Stimulated activated CD8-positive, alpha-beta memory T cell treated with anti-CD3 and anti-CD28 coated beads, Interleukin-7, amount 100 ng/mL, for 48 hours (primary cell): ENCODE results near the gene TBC1D8.

Experiments
- DNase-seq, 2 donors: peaks; one replicate each; pipeline ENCODE4 v3.0.0-alpha.2; 2020; ENCODE audit warnings: low read depth in 1 of 2; ENCODE audit errors: extremely low read depth in 1 of 2

TBC1D8 gene

GRCh38 chr2:101004620-101005325 lies 146.4 kb downstream of the TBC1D8 start:
- no peak for DNase-seq

GRCh38 chr2:101003278-101003775 lies 147.9 kb downstream of the TBC1D8 start:
- DNase-seq: no peak

GRCh38 chr2:101002562-101003277 lies 148.5 kb downstream of the TBC1D8 start:
- no peak for DNase-seq

GRCh38 chr2:101001691-101002561 lies 149.3 kb downstream of the TBC1D8 start, which contains the start of gene RPL31:
RPL31 (plus strand) TSS chr2:101002289; CDS start chr2:101002702, 413 bp downstream.
- DNase-seq: peak; percentile 90 to 96

GRCh38 chr2:100999995-101000394 lies 151.2 kb downstream of the TBC1D8 start:
- no peak for DNase-seq

GRCh38 chr2:100998235-100998573 lies 153.0 kb downstream of the TBC1D8 start:
- DNase-seq: no peak

- DNase-seq: no peak
Measured at GRCh38 chr2:100997509-100998234, 153.5 kb downstream of the TBC1D8 start.

GRCh38 chr2:100995309-100996075 lies 155.7 kb downstream of the TBC1D8 start:
- no peak for DNase-seq

- no peak for DNase-seq
Measured at GRCh38 chr2:100993294-100993693, 157.9 kb downstream of the TBC1D8 start.

- DNase-seq: no peak
Measured at GRCh38 chr2:100992262-100992661, 158.9 kb downstream of the TBC1D8 start.

GRCh38 chr2:100991404-100991773 lies 159.8 kb downstream of the TBC1D8 start:
- no peak for DNase-seq

GRCh38 chr2:100990650-100991403 lies 160.4 kb downstream of the TBC1D8 start:
- no peak for DNase-seq

GRCh38 chr2:100990166-100990565 lies 161.0 kb downstream of the TBC1D8 start:
- no peak for DNase-seq

GRCh38 chr2:100989666-100990065 lies 161.5 kb downstream of the TBC1D8 start:
- DNase-seq: no peak

GRCh38 chr2:100988630-100989417 lies 162.4 kb downstream of the TBC1D8 start:
- no peak for DNase-seq

- no peak for DNase-seq
Measured at GRCh38 chr2:100987974-100988373, 163.2 kb downstream of the TBC1D8 start.

GRCh38 chr2:100987536-100987935 lies 163.6 kb downstream of the TBC1D8 start:
- DNase-seq: no peak

- DNase-seq: no peak
Measured at GRCh38 chr2:100986157-100986556, 165.0 kb downstream of the TBC1D8 start.
